ENCODE measurements around the gene ATP8B1.

The ATP8B1 gene

GRCh38 chr18:57793302-57793986, 9.7 kb downstream of the ATP8B1 start:
- Histone ChIP-seq H3K79me2 (ENCODE audit: insufficient read depth, low read length) (no peaks in the 10 kb centered on the region), H3F3A (ENCODE audit: insufficient read depth) (no peaks in the 10 kb centered on the region), H3K9me2 (replicated peaks; ENCODE audit: insufficient read depth, low read length) (no peaks in the 10 kb centered on the region), H3K4me2 (ENCODE audit: low read depth, low read length, poor library complexity, severe bottlenecking) (no peak overlapping the region), H3K36me3 (ENCODE audit: low read length) (no peaks in the 10 kb centered on the region), H4K20me1 (ENCODE audit: low read depth, low read length) (no peaks in the 10 kb centered on the region), H3K27me3 (ENCODE audit: low read length) (no peaks in the 10 kb centered on the region), H3K9me3 (ENCODE audit: insufficient read depth, low read length) (no peaks in the 10 kb centered on the region), H2AFZ (ENCODE audit: low read depth, low read length, severe bottlenecking) (no peak overlapping the region), H3K27ac (ENCODE audit: low read depth, low read length) (no peak overlapping the region), H3K9ac (ENCODE audit: low read length) (no peak overlapping the region), H3K4me3 (ENCODE audit: insufficient read depth, low read length, poor library complexity, severe bottlenecking) (no peak overlapping the region)
- TF ChIP-seq CTCF (IDR thresholded peaks at IDR 0.05; ENCODE audit: insufficient read depth, low read length, poor library complexity, severe bottlenecking) (no peak), EZH2phosphoT487 (conservative IDR thresholded peaks at IDR 0.05; ENCODE audit: low read length) (no peak)

- H3K9ac ChIP-seq (ENCODE audit: low read length), result no peak overlapping the region
- H3K9me3 ChIP-seq (ENCODE audit: insufficient read depth, low read length), result no peaks in the 10 kb centered on the region
- no peaks in the 10 kb centered on the region for H3K27me3 ChIP-seq (ENCODE audit: low read length)
- H2AFZ ChIP-seq (ENCODE audit: low read depth, low read length, severe bottlenecking), result no peak overlapping the region
- H3K36me3 ChIP-seq (ENCODE audit: low read length), result no peaks in the 10 kb centered on the region
- no peak overlapping the region for H3K4me2 ChIP-seq (ENCODE audit: low read depth, low read length, poor library complexity, severe bottlenecking)
- H3F3A ChIP-seq (ENCODE audit: insufficient read depth), result no peaks in the 10 kb centered on the region
- H3K27ac ChIP-seq (ENCODE audit: low read depth, low read length), result no peak overlapping the region
- H3K4me3 ChIP-seq (ENCODE audit: insufficient read depth, low read length, poor library complexity, severe bottlenecking), result no peak overlapping the region
- no peaks in the 10 kb centered on the region for H3K79me2 ChIP-seq (ENCODE audit: insufficient read depth, low read length)
- H4K20me1 ChIP-seq (ENCODE audit: low read depth, low read length), result no peaks in the 10 kb centered on the region
- no peak for TF ChIP-seq EZH2phosphoT487 (conservative IDR thresholded peaks at IDR 0.05; ENCODE audit: low read length)
- no peak for TF ChIP-seq CTCF (IDR thresholded peaks at IDR 0.05; ENCODE audit: insufficient read depth, low read length, poor library complexity, severe bottlenecking)
- H3K9me2 ChIP-seq (replicated peaks; ENCODE audit: insufficient read depth, low read length), result no peaks in the 10 kb centered on the region
Measured at GRCh38 chr18:57792631-57793301, 10.3 kb downstream of the ATP8B1 start.

GRCh38 chr18:57791911-57792310, 11.2 kb downstream of the ATP8B1 start:
- Histone ChIP-seq H3F3A (ENCODE audit: insufficient read depth) (no peaks in the 10 kb centered on the region), H3K4me3 (ENCODE audit: insufficient read depth, low read length, poor library complexity, severe bottlenecking) (no peak overlapping the region), H3K9me2 (replicated peaks; ENCODE audit: insufficient read depth, low read length) (no peaks in the 10 kb centered on the region), H3K4me2 (ENCODE audit: low read depth, low read length, poor library complexity, severe bottlenecking) (no peak overlapping the region), H4K20me1 (ENCODE audit: low read depth, low read length) (no peaks in the 10 kb centered on the region), H3K36me3 (ENCODE audit: low read length) (no peaks in the 10 kb centered on the region), H3K79me2 (ENCODE audit: insufficient read depth, low read length) (no peaks in the 10 kb centered on the region), H3K27ac (ENCODE audit: low read depth, low read length) (no peak overlapping the region), H2AFZ (ENCODE audit: low read depth, low read length, severe bottlenecking) (no peak overlapping the region), H3K9me3 (ENCODE audit: insufficient read depth, low read length) (no peaks in the 10 kb centered on the region), H3K27me3 (ENCODE audit: low read length) (no peaks in the 10 kb centered on the region), H3K9ac (ENCODE audit: low read length) (no peak overlapping the region)
- no peak for TF ChIP-seq EZH2phosphoT487 (conservative IDR thresholded peaks at IDR 0.05; ENCODE audit: low read length)

- Histone ChIP-seq H3K9ac (ENCODE audit: low read length) (no peak overlapping the region), H3K36me3 (ENCODE audit: low read length) (no peaks in the 10 kb centered on the region), H3K9me3 (ENCODE audit: insufficient read depth, low read length) (no peaks in the 10 kb centered on the region), H3K79me2 (ENCODE audit: insufficient read depth, low read length) (no peaks in the 10 kb centered on the region), H2AFZ (ENCODE audit: low read depth, low read length, severe bottlenecking) (no peak overlapping the region), H3K27ac (ENCODE audit: low read depth, low read length) (no peak overlapping the region), H4K20me1 (ENCODE audit: low read depth, low read length) (no peaks in the 10 kb centered on the region), H3K4me2 (ENCODE audit: low read depth, low read length, poor library complexity, severe bottlenecking) (no peak overlapping the region), H3F3A (ENCODE audit: insufficient read depth) (no peaks in the 10 kb centered on the region), H3K9me2 (replicated peaks; ENCODE audit: insufficient read depth, low read length) (no peaks in the 10 kb centered on the region), H3K27me3 (ENCODE audit: low read length) (no peaks in the 10 kb centered on the region), H3K4me3 (ENCODE audit: insufficient read depth, low read length, poor library complexity, severe bottlenecking) (no peak overlapping the region)
- TF ChIP-seq CTCF (IDR thresholded peaks at IDR 0.05; ENCODE audit: insufficient read depth, low read length, poor library complexity, severe bottlenecking), result no peak
- TF ChIP-seq EZH2phosphoT487 (conservative IDR thresholded peaks at IDR 0.05; ENCODE audit: low read length), result no peak
Measured at GRCh38 chr18:57791192-57791591, 11.9 kb downstream of the ATP8B1 start.

All from SU-DHL-6 (cell line).